Stimulated activated CD8-positive, alpha-beta memory T cell treated with anti-CD3 and anti-CD28 coated beads, Interleukin-15, amount 100 ng/mL, for 48 hours (primary cell): ENCODE data around the gene LSAMP.

Source experiments
- DNase-seq, 2 donors: peaks; one replicate each; pipeline ENCODE4 v3.0.0-alpha.2; 2020; ENCODE audit warnings: low read depth in 2 of 2

Gene LSAMP

GRCh38 chr3:115958526-115958925, 486.8 kb downstream of the LSAMP start:
- no peak for DNase-seq

DNA sequence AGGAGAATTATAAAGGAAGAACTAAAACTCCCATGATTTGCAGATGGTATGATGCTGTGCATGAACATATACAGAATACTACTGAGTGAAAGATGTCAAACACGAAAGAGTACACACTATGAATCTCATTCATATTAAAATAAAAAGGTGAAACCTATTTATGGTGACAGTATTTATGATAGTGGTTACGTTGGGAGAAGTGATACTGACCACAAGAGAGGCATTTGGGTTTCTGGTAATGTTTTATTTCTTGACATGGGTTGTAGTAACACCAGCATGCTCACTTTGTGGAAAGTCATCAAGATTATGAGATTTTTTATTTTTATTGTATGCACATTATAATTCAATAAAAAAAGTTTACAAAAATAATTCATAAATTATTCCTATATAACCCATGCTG, 498.0 kb downstream of the LSAMP start:
- DNase-seq: no peak

- no peak for DNase-seq
These were observed 501.7 kb downstream of the LSAMP start for GRCh38 chr3:115943579-115943978.

DNA sequence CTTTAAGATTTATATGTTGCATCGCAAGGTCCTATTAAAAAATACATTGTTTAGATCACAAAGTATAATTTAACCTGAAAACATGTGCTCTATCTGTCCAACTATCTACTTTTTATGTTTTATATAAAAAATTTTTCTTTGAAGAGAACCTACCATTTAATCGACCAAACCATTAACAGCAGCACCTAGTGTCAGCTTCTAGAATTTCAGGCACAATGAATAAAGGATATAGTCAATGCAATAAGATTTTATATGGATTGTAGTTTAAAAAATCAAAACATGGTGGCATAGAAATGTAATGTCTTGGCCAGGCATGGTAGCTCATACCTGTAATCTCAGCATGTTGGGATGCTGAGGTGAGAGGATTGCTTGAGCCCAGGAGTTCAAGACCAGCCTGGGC, 508.2 kb downstream of the LSAMP start:
- DNase-seq: no peak

GRCh38 chr3:115932807-115933206, 512.5 kb downstream of the LSAMP start:
- DNase-seq: no peak

DNA sequence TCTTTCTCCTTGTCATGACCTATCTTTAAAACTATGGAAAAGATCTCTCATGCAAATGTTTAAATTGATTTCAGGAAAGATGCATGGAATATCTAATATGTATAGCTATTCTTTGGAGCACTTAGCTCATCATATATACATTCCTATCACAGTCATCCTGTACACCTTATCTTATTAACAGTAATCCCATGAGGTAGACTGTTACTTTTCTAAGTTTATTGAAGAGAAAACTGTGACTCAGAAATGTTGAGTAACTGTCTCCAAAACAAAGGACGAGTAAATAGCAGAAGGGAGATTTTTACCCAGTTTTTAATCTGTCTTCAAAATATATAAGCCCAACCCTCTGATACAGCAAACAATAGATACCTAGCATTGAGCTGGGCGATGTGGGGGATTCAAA, 513.7 kb downstream of the LSAMP start:
- DNase-seq: no peak

DNA sequence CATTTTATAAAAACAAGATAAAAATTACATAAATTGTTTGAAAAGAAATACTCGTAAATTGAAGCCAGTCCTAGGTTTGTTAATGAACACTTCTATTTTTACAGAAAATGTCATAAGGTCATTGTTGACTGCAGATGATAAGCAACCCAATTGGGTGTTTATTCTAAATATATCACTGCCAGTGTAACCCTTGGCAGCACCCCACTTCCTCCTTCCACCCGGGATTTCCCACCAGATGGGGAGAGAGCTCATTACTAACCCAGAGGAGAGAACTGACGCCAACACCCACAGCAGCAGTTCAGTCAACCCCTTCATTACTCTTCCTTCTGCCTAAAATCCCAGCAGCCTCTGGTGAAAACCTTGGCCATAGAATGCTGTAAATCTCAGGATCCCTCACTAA, 514.4 kb downstream of the LSAMP start:
- DNase-seq: no peak

DNA sequence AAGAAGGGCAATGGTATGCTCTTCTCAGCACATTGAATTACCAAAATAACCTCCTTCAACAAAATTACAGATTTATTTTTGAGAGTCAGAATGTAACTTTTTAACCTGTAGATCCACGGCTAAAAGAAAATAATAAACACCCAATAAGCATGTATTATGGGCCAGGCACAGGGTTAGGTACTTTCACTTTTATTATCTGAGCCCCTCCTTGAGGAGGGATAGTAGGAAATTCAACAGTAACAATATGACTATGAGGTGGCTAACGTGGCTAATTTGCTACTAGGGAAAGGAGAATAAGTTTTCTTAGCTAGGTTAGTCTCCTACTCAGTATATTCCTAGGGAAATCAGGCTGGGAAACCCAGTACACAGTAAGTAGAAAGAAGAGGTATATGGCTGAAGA, 515.1 kb downstream of the LSAMP start:
- no peak for DNase-seq

DNA sequence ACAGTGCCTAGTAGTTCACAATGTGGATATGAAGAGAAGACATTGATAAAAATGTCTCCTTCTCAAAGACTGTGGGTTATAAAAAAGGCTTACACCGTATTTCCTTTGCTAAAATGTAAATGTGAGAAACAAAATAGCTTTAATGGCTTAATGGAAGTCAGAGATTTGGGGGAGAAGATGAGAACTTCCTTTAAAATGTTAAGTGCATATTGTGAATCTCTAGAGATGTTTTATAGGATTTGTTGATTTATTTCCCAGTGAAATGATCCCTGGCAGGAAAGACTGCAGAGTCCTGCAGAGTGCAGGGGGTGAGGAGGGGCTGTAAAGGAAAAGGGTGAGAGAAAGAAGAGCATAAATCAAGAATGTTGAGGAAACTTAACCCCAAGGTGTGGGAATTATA, 516.9 kb downstream of the LSAMP start:
- DNase-seq: no peak

- no peak for DNase-seq
These were observed 518.1 kb downstream of the LSAMP start for GRCh38 chr3:115927197-115927596.

- no peak for DNase-seq
These were observed 522.5 kb downstream of the LSAMP start for GRCh38 chr3:115922681-115923347.

DNA sequence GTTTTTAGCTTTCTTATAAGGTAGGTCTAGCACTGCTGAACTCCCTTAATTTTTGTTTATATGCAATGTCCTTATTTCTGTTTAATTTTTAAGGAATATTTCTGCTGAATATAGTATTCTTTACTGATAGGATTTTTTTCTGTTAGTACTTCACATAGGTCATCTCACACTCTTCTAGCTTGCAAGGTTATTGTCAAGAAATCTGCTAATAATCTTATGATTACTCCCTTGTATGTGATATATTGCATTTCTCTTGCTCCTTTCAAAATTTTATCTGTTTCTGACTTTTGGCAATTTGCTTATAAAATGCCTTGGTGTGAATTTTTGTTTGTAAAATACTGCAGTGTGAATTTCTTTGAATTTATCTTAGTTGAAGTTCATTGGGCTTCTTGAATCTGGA, 523.6 kb downstream of the LSAMP start:
- DNase-seq: no peak

GRCh38 chr3:115918900-115919299, 526.4 kb downstream of the LSAMP start:
- no peak for DNase-seq

DNA sequence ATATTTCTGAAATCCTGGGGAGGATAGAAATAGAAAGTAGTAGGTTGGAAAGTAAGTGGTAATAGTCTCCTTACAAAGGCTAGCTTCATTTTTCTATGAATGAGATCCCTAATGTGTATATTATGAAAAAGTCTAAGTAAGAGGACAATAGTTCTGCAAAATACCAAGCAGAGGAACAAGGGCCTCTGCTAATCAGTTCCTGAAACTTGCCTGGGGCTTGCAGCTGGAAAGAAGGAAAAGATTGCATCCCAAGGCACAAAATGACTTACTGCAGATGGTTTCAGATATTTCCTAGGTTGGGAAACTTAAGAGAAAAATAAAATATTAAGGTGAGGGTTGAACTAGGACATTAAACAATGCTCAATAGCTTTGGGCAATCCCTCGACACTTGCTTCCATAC, 528.4 kb downstream of the LSAMP start:
- no peak for DNase-seq

DNA sequence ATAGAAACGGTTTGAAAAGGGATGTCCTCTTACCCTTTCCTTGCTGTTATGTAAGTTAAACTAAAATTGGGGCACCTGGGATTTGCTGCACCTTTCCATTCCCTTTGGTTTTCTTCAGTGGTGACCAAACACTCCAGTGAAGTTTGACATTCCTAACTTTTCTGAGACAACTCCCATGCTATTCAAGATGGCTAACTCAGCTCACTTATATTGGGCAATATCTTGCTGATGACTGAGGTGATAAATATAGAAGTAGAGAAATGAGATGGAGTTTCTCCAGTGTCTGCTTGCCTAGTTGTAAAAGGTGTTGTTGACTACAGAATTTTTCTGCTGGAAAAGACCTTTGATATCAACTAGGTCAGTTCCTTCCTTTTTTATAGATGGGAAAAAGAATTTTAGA, 530.2 kb downstream of the LSAMP start:
- no peak for DNase-seq

DNA sequence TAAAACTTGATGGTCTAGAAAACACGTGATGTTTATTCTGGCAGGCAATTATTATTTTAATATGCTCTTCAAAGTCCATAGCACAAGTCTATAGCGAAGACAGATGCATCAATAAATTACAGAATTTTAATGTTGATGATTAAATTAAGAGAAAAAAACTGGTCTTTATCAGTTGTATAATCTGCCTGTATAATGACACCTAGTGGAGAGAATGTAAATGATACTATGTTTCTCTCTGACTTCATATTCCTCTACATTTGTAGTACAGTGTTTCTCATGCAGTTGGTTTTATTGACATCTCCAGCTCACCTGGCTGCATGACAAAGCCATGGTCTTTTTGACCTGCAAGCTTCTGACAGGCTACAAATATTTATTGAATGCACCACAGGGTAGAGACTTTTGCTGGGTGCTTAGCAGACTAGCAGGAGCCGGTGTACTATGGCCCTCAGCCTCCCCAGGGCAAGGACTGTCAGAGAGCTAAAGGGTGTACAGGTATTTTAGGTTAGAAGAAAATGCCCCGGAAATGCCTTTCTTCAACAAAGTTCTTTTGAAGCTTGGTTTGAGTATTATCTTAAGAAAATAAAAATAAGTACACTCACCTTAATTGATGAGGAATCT, 532.1 kb downstream of the LSAMP start:
- no peak for DNase-seq

- no peak for DNase-seq
These were observed 532.9 kb downstream of the LSAMP start for GRCh38 chr3:115912372-115912771.

DNA sequence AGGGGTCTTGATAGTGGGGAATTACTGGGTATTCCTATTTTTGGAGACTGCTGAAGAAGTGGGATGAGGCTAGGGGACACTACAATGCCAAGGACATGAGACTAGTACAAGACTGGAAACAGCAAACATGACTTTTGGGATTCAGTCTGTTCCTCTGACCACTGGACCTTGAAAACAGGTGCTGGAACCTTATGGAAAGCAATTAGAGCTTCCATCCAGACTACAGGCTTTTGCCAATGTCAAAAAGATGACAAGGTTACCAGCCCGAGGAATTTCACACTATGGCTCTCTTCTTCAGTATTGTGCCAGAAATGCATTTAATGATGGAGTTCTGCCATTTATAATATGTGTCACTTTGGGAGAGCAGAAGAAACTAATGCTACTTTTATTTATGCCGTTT, 539.4 kb downstream of the LSAMP start:
- no peak for DNase-seq

DNA sequence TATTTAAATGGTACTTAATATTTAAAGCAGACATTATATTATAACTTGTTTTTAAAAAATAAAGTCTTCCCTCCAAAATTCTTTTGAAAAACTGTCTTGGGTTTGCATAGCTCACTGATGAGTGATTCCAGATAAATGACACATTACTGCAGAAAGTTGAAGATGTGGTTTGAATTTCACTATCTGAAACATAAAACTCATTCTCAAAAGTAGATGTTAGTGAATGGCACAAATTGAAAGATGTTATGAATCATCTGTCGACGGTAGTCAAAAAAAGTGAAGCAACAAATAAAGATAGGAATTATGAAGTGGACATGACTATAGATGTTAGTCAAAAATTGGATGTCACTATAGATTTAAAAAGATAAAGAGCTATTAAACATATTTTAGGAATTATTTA, 541.4 kb downstream of the LSAMP start:
- no peak for DNase-seq

DNA sequence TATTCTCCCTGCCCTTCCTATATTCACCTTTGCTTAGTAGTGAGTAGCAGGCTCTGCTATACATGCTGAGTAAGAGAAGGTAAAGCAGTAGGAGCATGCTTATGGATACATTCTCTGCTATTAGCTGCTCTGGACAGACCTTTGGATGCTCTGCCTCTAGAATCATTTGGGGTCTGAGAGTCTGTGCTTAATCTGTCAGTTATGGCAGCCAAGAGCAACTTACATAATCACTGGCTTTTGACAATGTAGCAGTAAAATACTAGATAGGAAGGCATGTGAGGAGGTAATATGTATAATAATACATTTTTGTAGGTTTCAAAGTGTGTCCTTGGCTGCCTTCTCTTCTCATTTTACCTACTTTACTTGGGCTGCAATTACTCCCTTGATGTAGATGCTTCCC, 544.3 kb downstream of the LSAMP start:
- no peak for DNase-seq

DNA sequence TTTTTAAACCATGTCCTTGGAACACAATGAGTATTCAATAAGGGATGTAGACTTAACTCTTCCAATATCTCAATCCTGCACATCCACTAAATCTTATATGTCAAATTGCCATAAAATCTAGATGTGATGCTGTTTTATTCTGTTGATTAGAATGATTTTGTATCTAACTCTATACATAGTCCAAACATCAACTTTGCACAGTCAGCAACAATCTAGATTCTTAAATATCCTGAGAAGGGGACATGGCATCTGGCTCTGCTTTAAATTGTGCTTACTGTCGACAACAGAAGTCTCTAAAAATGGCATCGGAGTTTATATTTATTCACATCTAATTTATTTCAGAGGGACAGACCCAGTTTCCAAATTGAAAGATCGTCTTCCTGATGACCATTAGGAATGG, 545.8 kb downstream of the LSAMP start:
- no peak for DNase-seq

- DNase-seq: no peak
These were observed 546.5 kb downstream of the LSAMP start for GRCh38 chr3:115898656-115899410.

GRCh38 chr3:115891006-115891636, 554.2 kb downstream of the LSAMP start:
- DNase-seq: no peak
